ENCODE measurements around the gene PDLIM7. TPM values are rescaled to one million over a fixed set of nuclear protein-coding genes. Genes with fewer than 3 reads are reported as not detected.

PDLIM7 gene
- total RNA-seq, 1 donor from 2014 or later, result 24.4 TPM

Other genes with a start within 250 kb of the PDLIM7 start
- gene RAB24, start 193.9 kb downstream of the PDLIM7 start, total RNA-seq, result 8.7 and 13.9 TPM in 2 replicates
- 109 and 112 TPM in 2 replicates for gene PRELID1, start 193.8 kb downstream of the PDLIM7 start, total RNA-seq
- gene MXD3, start 185.7 kb downstream of the PDLIM7 start, total RNA-seq, result 8.1 and 10.5 TPM in 2 replicates
- 289 and 376 TPM in 2 replicates for gene LMAN2, start 145.9 kb downstream of the PDLIM7 start, total RNA-seq
- gene RGS14, start 139.7 kb downstream of the PDLIM7 start, total RNA-seq, result 2.8 and 4.4 TPM in 2 replicates
- gene SLC34A1, start 113.2 kb downstream of the PDLIM7 start, total RNA-seq, result not detected in 2 replicates
- gene PFN3, start 96.9 kb downstream of the PDLIM7 start, total RNA-seq, result not detected in 2 replicates
- 0.40 and 0.44 TPM in 2 replicates for gene F12, start 88.0 kb downstream of the PDLIM7 start, total RNA-seq
- 11.3 and 14.7 TPM in 2 replicates for gene GRK6, start 70.9 kb downstream of the PDLIM7 start, total RNA-seq
- 1.2 and 2.2 TPM in 2 replicates for gene PRR7, start 50.8 kb downstream of the PDLIM7 start, total RNA-seq
- 88.9 and 112 TPM in 2 replicates for gene DBN1, start 24.0 kb downstream of the PDLIM7 start, total RNA-seq
- gene DOK3, start 12.2 kb upstream of the PDLIM7 start, total RNA-seq, result 0.79 and 2.0 TPM in 2 replicates
- gene DDX41, start 19.4 kb upstream of the PDLIM7 start, total RNA-seq, result 62.1 and 64.5 TPM in 2 replicates
- 7.8 and 16.3 TPM in 2 replicates for gene FAM193B, start 57.0 kb upstream of the PDLIM7 start, total RNA-seq
- gene TMED9, start 94.6 kb upstream of the PDLIM7 start, total RNA-seq, result 122 and 133 TPM in 2 replicates
- 19.8 and 24.2 TPM in 2 replicates for gene B4GALT7, start 102.5 kb upstream of the PDLIM7 start, total RNA-seq

All from lung microvascular endothelial cell (primary cell).